Erythroblast (primary cell): ENCODE data around the gene C11orf65.

ENCODE experiments used
- GATA1 ChIP-seq: IDR thresholded peaks from 2 replicates; pipeline ENCODE4 v1.6.1; 2011; ENCODE audit warnings: low read depth, mild to moderate bottlenecking, control low read depth, low read length, moderate library complexity
- POLR2A ChIP-seq: IDR thresholded peaks from 2 replicates; pipeline ENCODE4 v1.6.1; 2011; ENCODE audit warnings: mild to moderate bottlenecking, low read length

GRCh38 chr11:108392353-108392752 lies 75.0 kb downstream of the C11orf65 start:
- TF ChIP-seq GATA1 = no peak
- TF ChIP-seq POLR2A = no peak
